Calu3 (cell line): ENCODE measurements around the gene UBASH3B. TPM values are rescaled to one million over a fixed set of nuclear protein-coding genes. Genes with fewer than 3 reads are reported as not detected.

ENCODE experiments used
- BruUV-seq: library from RNA; stranded (reverse); fragments of 400-500 nt; replicated peaks from 2 replicates; lab custom pipeline; 2021; lab: Mats Ljungman, UMichigan
- CTCF ChIA-PET: fragments of 300-600 bp; sonication (Branson Sonifier 250); formaldehyde crosslinking; loops from one replicate; lab custom pipeline; 2022; ENCODE audit warnings: antibody characterized with exemption; lab: Charles Lee
- DNase-seq: peaks from one replicate; pipeline ENCODE4 v3.0.0; 2022
- H3K27ac Mint-ChIP-seq: one replicate; pipeline ENCODE4 v1.8.0; 2022; ENCODE audit warnings: mixed read lengths; ENCODE audit not compliant: unreplicated experiment
- H3K27me3 Mint-ChIP-seq: one replicate; pipeline ENCODE4 v1.8.0; 2022; ENCODE audit warnings: mixed read lengths; ENCODE audit not compliant: unreplicated experiment
- H3K36me3 Mint-ChIP-seq: one replicate; pipeline ENCODE4 v1.8.0; 2022; ENCODE audit warnings: mild to moderate bottlenecking, moderate library complexity, mixed read lengths; ENCODE audit not compliant: insufficient read depth, unreplicated experiment
- H3K4me1 Mint-ChIP-seq: one replicate; pipeline ENCODE4 v1.8.0; 2022; ENCODE audit warnings: mild to moderate bottlenecking, low read depth, mixed read lengths; ENCODE audit not compliant: unreplicated experiment
- H3K4me3 Mint-ChIP-seq: one replicate; pipeline ENCODE4 v1.8.0; 2022; ENCODE audit warnings: mild to moderate bottlenecking, low read depth, moderate library complexity, mixed read lengths; ENCODE audit not compliant: unreplicated experiment
- H3K9me3 Mint-ChIP-seq: one replicate; pipeline ENCODE4 v1.8.0; 2022; ENCODE audit warnings: low read depth, mixed read lengths; ENCODE audit not compliant: unreplicated experiment
- intact Hi-C: fragments of 100-400 bp; cut with micrococcal nuclease; formaldehyde crosslinking; loops from one replicate; pipeline ENCODE4 v1.10.0; 2022; ENCODE audit not compliant: unreplicated experiment
- total RNA-seq: library from RNA; stranded (reverse); gene quantifications from 2 replicates; pipeline ENCODE4 v1.2.3, GENCODE V29; 2022
- TF ChIP-seq, protein P1 (sequence below): fragments of 200-600 bp; IDR thresholded peaks from one replicate; pipeline ENCODE4 v1.8.0; 2022; ENCODE audit warnings: antibody characterized with exemption; ENCODE audit not compliant: unreplicated experiment

UBASH3B gene
- total RNA-seq, 1 experiment from 2014 or later, result 74.9 TPM

DNA sequence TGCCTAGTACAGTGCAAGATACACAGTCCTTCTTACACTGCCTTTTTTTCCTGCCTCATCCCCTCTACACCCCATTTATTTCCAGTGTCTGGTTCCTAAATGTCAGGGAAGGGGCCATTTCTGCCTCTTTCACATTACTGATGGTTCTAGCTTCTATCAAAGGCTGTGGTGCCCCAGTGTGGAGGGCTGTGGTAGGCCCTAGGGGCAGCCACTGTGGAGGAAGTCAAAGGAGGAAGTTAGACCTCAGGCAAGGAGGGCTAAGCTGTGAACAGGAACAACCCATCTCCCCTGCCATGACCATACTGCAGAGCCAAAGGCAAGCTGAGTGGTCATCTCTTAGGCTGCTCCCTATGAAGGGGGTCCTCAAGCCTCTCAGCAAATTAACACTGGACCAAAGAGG is 100.9 kb downstream of the UBASH3B start:
- no peak overlapping the region for H3K4me3 Mint-ChIP-seq
- no peak for DNase-seq
- BruUV-seq, result no TSS peak
- intact Hi-C loops, result no loop called here
- CTCF ChIA-PET, result no interaction called here
- TF ChIP-seq, protein P1, sequence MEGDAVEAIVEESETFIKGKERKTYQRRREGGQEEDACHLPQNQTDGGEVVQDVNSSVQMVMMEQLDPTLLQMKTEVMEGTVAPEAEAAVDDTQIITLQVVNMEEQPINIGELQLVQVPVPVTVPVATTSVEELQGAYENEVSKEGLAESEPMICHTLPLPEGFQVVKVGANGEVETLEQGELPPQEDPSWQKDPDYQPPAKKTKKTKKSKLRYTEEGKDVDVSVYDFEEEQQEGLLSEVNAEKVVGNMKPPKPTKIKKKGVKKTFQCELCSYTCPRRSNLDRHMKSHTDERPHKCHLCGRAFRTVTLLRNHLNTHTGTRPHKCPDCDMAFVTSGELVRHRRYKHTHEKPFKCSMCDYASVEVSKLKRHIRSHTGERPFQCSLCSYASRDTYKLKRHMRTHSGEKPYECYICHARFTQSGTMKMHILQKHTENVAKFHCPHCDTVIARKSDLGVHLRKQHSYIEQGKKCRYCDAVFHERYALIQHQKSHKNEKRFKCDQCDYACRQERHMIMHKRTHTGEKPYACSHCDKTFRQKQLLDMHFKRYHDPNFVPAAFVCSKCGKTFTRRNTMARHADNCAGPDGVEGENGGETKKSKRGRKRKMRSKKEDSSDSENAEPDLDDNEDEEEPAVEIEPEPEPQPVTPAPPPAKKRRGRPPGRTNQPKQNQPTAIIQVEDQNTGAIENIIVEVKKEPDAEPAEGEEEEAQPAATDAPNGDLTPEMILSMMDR, result no peak
- no peaks in the 10 kb centered on the region for H3K9me3 Mint-ChIP-seq
- peaks cover 5% of the 10 kb centered on the region for H3K36me3 Mint-ChIP-seq
- no peaks in the 10 kb centered on the region for H3K27me3 Mint-ChIP-seq
- no peaks in the 10 kb centered on the region for H3K4me1 Mint-ChIP-seq
- no peak overlapping the region for H3K27ac Mint-ChIP-seq

DNA sequence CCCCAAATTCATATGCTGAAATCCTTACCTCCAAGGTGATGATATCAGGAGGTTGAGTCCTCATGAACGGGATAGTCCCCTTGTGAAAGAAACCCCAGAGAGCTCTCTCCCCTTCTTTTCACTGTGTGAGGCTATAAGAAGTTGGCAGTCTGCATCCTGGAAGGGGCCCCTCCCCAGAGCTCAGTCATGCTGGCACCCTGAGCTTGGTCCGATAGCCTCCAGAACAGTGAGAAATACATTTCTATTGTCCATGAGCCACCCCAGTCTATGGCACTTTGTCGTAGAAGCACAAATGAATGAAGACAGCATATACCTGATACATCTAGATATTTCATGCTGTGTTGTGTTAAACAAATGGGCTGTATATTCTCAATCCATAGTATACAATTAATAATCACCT is 101.7 kb downstream of the UBASH3B start:
- Mint-ChIP-seq H3K27me3 (no peaks in the 10 kb centered on the region), H3K9me3 (no peaks in the 10 kb centered on the region), H3K36me3 (peaks cover 5% of the 10 kb centered on the region), H3K4me3 (no peak overlapping the region), H3K4me1 (no peaks in the 10 kb centered on the region), H3K27ac (no peak overlapping the region)
- no peak for DNase-seq
- BruUV-seq, result no TSS peak
- TF ChIP-seq, protein P1, result no peak
- CTCF ChIA-PET, result no interaction called here
- intact Hi-C loops, result no loop called here

DNA sequence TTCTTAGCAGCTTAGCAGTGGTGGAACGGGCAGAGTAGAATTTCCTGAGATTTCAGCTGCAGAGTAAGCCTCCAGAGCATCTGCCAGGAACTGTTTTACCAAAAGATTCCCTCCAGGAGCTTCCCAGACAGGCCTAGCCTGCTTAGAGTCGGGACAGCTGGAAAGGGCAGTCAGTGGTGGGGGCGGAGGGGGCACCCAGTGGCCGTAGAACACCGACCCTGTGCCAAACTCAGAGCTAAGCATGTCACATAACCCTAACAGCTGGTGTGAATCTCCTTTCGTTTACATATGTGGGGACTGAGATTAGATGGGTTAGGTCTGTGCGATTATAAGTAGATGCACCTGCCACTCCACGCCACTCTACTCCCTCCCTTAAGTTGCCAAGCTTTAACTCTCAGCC is 102.8 kb downstream of the UBASH3B start:
- H3K27ac Mint-ChIP-seq, result no peak overlapping the region

DNA sequence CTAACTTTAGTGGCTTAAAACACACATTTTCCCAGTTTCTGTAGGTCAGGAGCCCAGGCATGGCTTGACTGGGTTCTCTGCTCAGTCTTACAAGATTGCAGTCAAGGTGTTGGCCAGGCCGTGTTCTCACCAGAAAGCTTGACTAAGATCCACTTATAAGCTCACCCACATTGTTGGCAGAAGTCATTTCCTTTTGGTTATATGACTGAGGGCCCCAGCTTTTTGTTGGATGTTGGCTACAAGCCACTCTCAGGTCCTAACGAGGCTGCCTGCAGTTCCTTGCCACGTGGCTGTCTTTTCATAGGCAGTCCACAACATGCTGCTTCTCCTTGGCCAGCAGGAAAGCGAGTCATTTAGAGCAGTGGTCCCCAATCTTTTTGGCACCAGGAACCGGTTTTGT is 103.5 kb downstream of the UBASH3B start:
- TF ChIP-seq, protein P1, result no peak
- no TSS peak for BruUV-seq

More for the DNA sequence above, 102.8 kb downstream of the UBASH3B start:
- no TSS peak for BruUV-seq
- no peak for DNase-seq
- Mint-ChIP-seq H3K4me3 (no peak overlapping the region), H3K4me1 (peaks cover 9% of the 10 kb centered on the region), H3K27me3 (no peaks in the 10 kb centered on the region), H3K36me3 (no peaks in the 10 kb centered on the region), H3K9me3 (no peaks in the 10 kb centered on the region)
- intact Hi-C loops, result no loop called here
- CTCF ChIA-PET, result no interaction called here
- TF ChIP-seq, protein P1, result no peak

More for the DNA sequence above, 103.5 kb downstream of the UBASH3B start:
- intact Hi-C loops, result no loop called here
- H3K27me3 Mint-ChIP-seq, result no peaks in the 10 kb centered on the region
- peaks cover 15% of the 10 kb centered on the region for H3K4me1 Mint-ChIP-seq
- DNase-seq, result no peak
- no peaks in the 10 kb centered on the region for H3K9me3 Mint-ChIP-seq
- H3K4me3 Mint-ChIP-seq, result no peak overlapping the region
- CTCF ChIA-PET, result interaction anchor here (0.6 kb wide), 1 partner anchor 295 kb away, joined by 6 read pairs; no protein-coding TSS in a partner anchor
- H3K36me3 Mint-ChIP-seq, result no peaks in the 10 kb centered on the region
- H3K27ac Mint-ChIP-seq, result no peak overlapping the region
